Naive thymus-derived CD4-positive, alpha-beta T cell (primary cell): ENCODE data around the gene NBEAL2. TPM values are rescaled to one million over a fixed set of nuclear protein-coding genes. Genes with fewer than 3 reads are reported as not detected.

Source experiments
- ATAC-seq: fragments of 150-1000 bp; cut with Tn5 transposase; 2 replicates; pipeline ENCODE4 v1.10.0; 2021; ENCODE audit warnings: mild to moderate bottlenecking, moderate library complexity
- CTCF ChIA-PET: fragments of 350-600 bp; sonication (Branson Sonifier 250); formaldehyde crosslinking; loops from one replicate; lab custom pipeline; 2021; ENCODE audit warnings: antibody characterized with exemption; lab: Charles Lee
- POLR2A ChIA-PET: fragments of 350-600 bp; sonication (Branson Sonifier 250); formaldehyde crosslinking; loops from one replicate; lab custom pipeline; 2021; ENCODE audit warnings: antibody characterized with exemption, inconsistent platforms; lab: Charles Lee
- DNase-seq, 9 donors: peaks; one replicate each; pipeline versions ENCODE4 v3.0.0 to v3.0.0-alpha.2; 2020 to 2022; ENCODE audit warnings: mixed read lengths in 1 of 9
- H3K27ac ChIP-seq: one replicate; pipeline ENCODE4 v1.7.0; 2013; ENCODE audit warnings: mild to moderate bottlenecking, low read depth, low read length, moderate library complexity
- H3K27me3 ChIP-seq, 2 donors: one replicate each; pipeline ENCODE4 v1.7.0; 2013; ENCODE audit warnings: low read length in 2 of 2, mild to moderate bottlenecking in 2 of 2, moderate library complexity in 2 of 2; ENCODE audit not compliant: control insufficient read depth in 2 of 2, insufficient read depth in 2 of 2
- H3K36me3 ChIP-seq, 3 experiments: 1 replicate in 2 of 3; 2 replicates in 1 of 3; pipeline ENCODE4 v1.7.0; 2013; ENCODE audit warnings: low read length in 3 of 3, mild to moderate bottlenecking in 3 of 3, moderate library complexity in 1 of 3; ENCODE audit not compliant: insufficient read depth in 3 of 3, control insufficient read depth in 2 of 3
- H3K4me1 ChIP-seq, 2 donors: one replicate each; pipeline ENCODE4 v1.7.0; 2013; ENCODE audit warnings: low read length in 2 of 2, mild to moderate bottlenecking in 2 of 2, moderate library complexity in 1 of 2; ENCODE audit not compliant: control insufficient read depth in 2 of 2, insufficient read depth in 2 of 2
- H3K4me3 ChIP-seq: 2 replicates; pipeline ENCODE4 v1.7.0; 2013; ENCODE audit warnings: mild to moderate bottlenecking, low read length
- H3K9me3 ChIP-seq, 3 experiments: 1 replicate in 2 of 3; 2 replicates in 1 of 3; pipeline ENCODE4 v1.7.0; 2013; ENCODE audit warnings: low read length in 3 of 3; ENCODE audit not compliant: control insufficient read depth in 2 of 3
- H3K27ac Mint-ChIP-seq, 9 donors: one replicate each; pipeline ENCODE4 v1.8.0; 2020 to 2022; ENCODE audit warnings: mixed read lengths in 9 of 9, mild to moderate bottlenecking in 8 of 9, moderate library complexity in 5 of 9, inconsistent platforms in 2 of 9
- H3K27me3 Mint-ChIP-seq, 5 donors: one replicate each; pipeline ENCODE4 v1.8.0; 2021 to 2022; ENCODE audit warnings: mixed read lengths in 5 of 5, mild to moderate bottlenecking in 1 of 5
- H3K36me3 Mint-ChIP-seq, 5 donors: one replicate each; pipeline ENCODE4 v1.8.0; 2020 to 2022; ENCODE audit warnings: mixed read lengths in 5 of 5, mild to moderate bottlenecking in 3 of 5, inconsistent platforms in 1 of 5
- H3K4me1 Mint-ChIP-seq, 7 donors: one replicate each; pipeline ENCODE4 v1.8.0; 2020 to 2022; ENCODE audit warnings: mixed read lengths in 7 of 7, mild to moderate bottlenecking in 3 of 7, inconsistent platforms in 1 of 7
- H3K4me3 Mint-ChIP-seq, 10 donors: one replicate each; pipeline ENCODE4 v1.8.0; 2020 to 2022; ENCODE audit warnings: mild to moderate bottlenecking in 10 of 10, mixed read lengths in 10 of 10, moderate library complexity in 6 of 10, inconsistent platforms in 2 of 10
- H3K9me3 Mint-ChIP-seq, 11 donors: one replicate each; pipeline ENCODE4 v1.8.0; 2020 to 2022; ENCODE audit warnings: mixed read lengths in 11 of 11, mild to moderate bottlenecking in 4 of 11, inconsistent platforms in 1 of 11, moderate library complexity in 1 of 11
- intact Hi-C, 2 donors: fragments of 100-400 bp; cut with micrococcal nuclease; formaldehyde crosslinking; loops; one replicate each; pipeline ENCODE4 v1.15.1; 2023
- polyA plus RNA-seq, 2 donors: library from polyadenylated mRNA; unstranded; fragments of 300-500 nt; fragmentation: Illumina TruSeq; gene quantifications; one replicate each; pipeline ENCODE4 v1.2.3, GENCODE V29; 2021
- total RNA-seq, 6 experiments: library from RNA in 5 of 6; stranded (reverse) in 5 of 6; gene quantifications; 1 replicate in 5 of 6; 2 replicates in 1 of 6; pipeline ENCODE4 v1.2.3 and lab custom pipeline; 2021 to 2026

The NBEAL2 gene
- total and polyA plus RNA-seq, 7 experiments from 2014 or later: 1.7 to 289 (median 50.4) TPM

DNA sequence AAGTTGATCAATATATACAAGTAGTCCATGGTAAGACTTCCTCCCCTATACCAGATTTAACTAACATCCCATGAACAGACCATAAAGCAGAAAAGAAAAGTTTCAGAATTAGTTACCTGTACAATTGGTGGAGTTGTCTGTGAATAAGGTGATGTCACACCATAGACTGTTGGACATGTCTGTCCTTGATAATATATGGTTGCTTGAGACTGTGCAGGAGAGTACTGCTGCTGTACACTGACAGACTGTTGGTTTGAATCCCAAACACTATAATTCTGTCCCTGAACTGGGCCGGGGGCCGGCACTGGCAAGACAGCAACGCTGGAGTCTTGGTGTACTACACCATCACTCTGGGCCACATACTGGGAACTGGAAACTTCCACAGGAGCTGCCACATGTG, 77.2 kb downstream of the NBEAL2 start:
- intact Hi-C loops: loop anchor here (1.0 to 10.0 kb wide), 4 partner anchors 18 to 108 kb away; partner anchors contain the start of genes CCDC12 (in 1 of the 2), NBEAL2 (in 1 of the 2) and SETD2 (in 1 of the 2)
- peaks cover 23 to 54% (median 42%) of the 10 kb centered on the region in 7 donors for H3K4me1 Mint-ChIP-seq
- POLR2A ChIA-PET: no interaction called here

DNA sequence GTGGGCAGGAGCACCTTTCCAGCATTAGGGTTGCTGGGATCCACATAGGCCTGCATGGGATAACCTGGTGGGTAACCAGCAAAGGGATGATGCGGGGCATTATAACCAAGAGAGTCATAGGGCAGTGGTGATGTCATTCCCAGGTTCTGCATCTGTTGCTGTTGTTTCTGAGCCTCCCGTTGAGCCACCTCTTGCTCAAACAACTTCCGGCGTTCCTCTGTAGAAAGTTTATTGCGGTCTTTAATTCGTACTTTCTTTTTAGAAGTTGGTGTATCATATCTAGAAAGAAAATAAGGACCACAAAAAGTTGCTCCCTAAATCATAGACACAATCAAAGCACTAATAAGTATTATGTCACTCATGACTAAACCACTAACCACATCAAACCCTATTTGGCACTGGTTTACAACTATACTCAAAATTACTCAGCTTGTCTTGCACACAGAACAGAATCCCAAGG, 77.8 kb downstream of the NBEAL2 start:
- H3K27me3 ChIP-seq: no peaks in the 10 kb centered on the region
- H3K4me1 ChIP-seq: peaks cover 15 to 18% of the 10 kb centered on the region in 2 donors
- intact Hi-C loops: loop anchor here (1.0 to 10.0 kb wide), 4 partner anchors 18 to 108 kb away; partner anchors contain the start of genes CCDC12 (in 1 of the 2), NBEAL2 (in 1 of the 2) and SETD2 (in 1 of the 2)
- no peaks in the 10 kb centered on the region for H3K9me3 ChIP-seq
- peak overlapping the region; percentile 23 for H3K27ac ChIP-seq
- H3K27me3 Mint-ChIP-seq: no peaks in the 10 kb centered on the region
- H3K36me3 Mint-ChIP-seq: peaks cover 0 to 42% (median 29%) of the 10 kb centered on the region in 5 donors
- H3K4me3 ChIP-seq: no peak overlapping the region
- H3K9me3 Mint-ChIP-seq: no peaks in the 10 kb centered on the region
- peak overlapping the region; percentile 51 to 91 (median 85) for H3K27ac Mint-ChIP-seq
- CTCF ChIA-PET: no interaction called here
- POLR2A ChIA-PET: no interaction called here
- ATAC-seq (peak; percentile 88), DNase-seq (peak in 8 of 9 donors; percentile 32 to 75 (median 58))
- peaks cover 23 to 60% (median 47%) of the 10 kb centered on the region in 7 donors for H3K4me1 Mint-ChIP-seq
- H3K36me3 ChIP-seq: peaks cover 0 to 31% (median 5%) of the 10 kb centered on the region in 3 experiments
- peak overlapping the region in 9 of 10 donors; percentile 15 to 60 (median 45) for H3K4me3 Mint-ChIP-seq

More for the DNA sequence above, 77.2 kb downstream of the NBEAL2 start:
- peaks cover 15 to 18% of the 10 kb centered on the region in 2 donors for H3K4me1 ChIP-seq
- ATAC-seq (peak; percentile 8), DNase-seq (no peak)
- no peak overlapping the region for H3K4me3 ChIP-seq
- Mint-ChIP-seq H3K4me3 (peak overlapping the region in 5 of 10 donors; percentile 15 to 50 (median 45)), H3K27me3 (no peaks in the 10 kb centered on the region), H3K27ac (peak overlapping the region; percentile 51 to 91 (median 85)), H3K36me3 (peaks cover 0 to 37% (median 24%) of the 10 kb centered on the region in 5 donors), H3K9me3 (no peaks in the 10 kb centered on the region)
- peaks cover 0 to 31% (median 0%) of the 10 kb centered on the region in 3 experiments for H3K36me3 ChIP-seq
- CTCF ChIA-PET: no interaction called here
- peak overlapping the region; percentile 23 for H3K27ac ChIP-seq
- no peaks in the 10 kb centered on the region for H3K9me3 ChIP-seq
- H3K27me3 ChIP-seq: no peaks in the 10 kb centered on the region

Other genes with a start within 250 kb of the NBEAL2 start
- gene MYL3, start 116.2 kb upstream of the NBEAL2 start, total RNA-seq: not detected
- gene MYL3, start 116.2 kb upstream of the NBEAL2 start, polyA plus RNA-seq: not detected
- gene PTH1R, start 101.9 kb upstream of the NBEAL2 start, total RNA-seq: not detected
- not detected for gene PTH1R, start 101.9 kb upstream of the NBEAL2 start, polyA plus RNA-seq
- gene CCDC12, start 2.9 kb upstream of the NBEAL2 start, total RNA-seq: 10 to 100 TPM; 51.6 to 61.5 (median 56.9) TPM
- gene CCDC12, start 2.9 kb upstream of the NBEAL2 start, polyA plus RNA-seq: 100 to 1,000 TPM in 1 of 2 donors, 10 to 100 TPM in 1; 88.2 to 115 TPM
- gene SETD2, start 184.4 kb downstream of the NBEAL2 start, total RNA-seq: 10 to 100 TPM; 49.2 to 77.3 (median 71.1) TPM
- 10 to 100 TPM; 11.0 to 25.9 TPM for gene SETD2, start 184.4 kb downstream of the NBEAL2 start, polyA plus RNA-seq